Esophagus (tissue), 2 donors: ENCODE data around the gene SPATA20. TPM values are rescaled to one million over a fixed set of nuclear protein-coding genes. Genes with fewer than 3 reads are reported as not detected.

ENCODE experiments used
- H3K27ac ChIP-seq, 2 donors: one replicate each; pipeline ENCODE4 v1.5.1; 2013; ENCODE audit warnings: low read depth in 2 of 2, mild to moderate bottlenecking in 2 of 2, inconsistent platforms in 1 of 2, low read length in 1 of 2, moderate library complexity in 1 of 2
- H3K27me3 ChIP-seq, 2 donors: one replicate each; pipeline ENCODE4 v1.6.1; 2013; ENCODE audit warnings: low read length in 2 of 2, control low read depth in 1 of 2, mild to moderate bottlenecking in 1 of 2; ENCODE audit not compliant: insufficient read depth in 2 of 2, control insufficient read depth in 1 of 2
- H3K36me3 ChIP-seq, 2 donors: one replicate each; pipeline ENCODE4 v1.6.1; 2013; ENCODE audit warnings: low read length in 1 of 2; ENCODE audit not compliant: control insufficient read depth in 2 of 2, insufficient read depth in 2 of 2
- H3K4me1 ChIP-seq, 2 donors: one replicate each; pipeline ENCODE4 v1.6.1; 2013; ENCODE audit warnings: low read length in 1 of 2; ENCODE audit not compliant: control insufficient read depth in 2 of 2, insufficient read depth in 2 of 2
- H3K4me3 ChIP-seq, 2 donors: one replicate each; pipeline ENCODE4 v1.5.1; 2013; ENCODE audit warnings: low read length in 2 of 2, mild to moderate bottlenecking in 2 of 2, low read depth in 1 of 2, moderate library complexity in 1 of 2
- H3K9me3 ChIP-seq, 2 donors: one replicate each; pipeline ENCODE4 v1.6.1; 2013; ENCODE audit warnings: mild to moderate bottlenecking in 2 of 2, low read depth in 1 of 2, low read length in 1 of 2, moderate library complexity in 1 of 2; ENCODE audit not compliant: control insufficient read depth in 2 of 2, insufficient read depth in 1 of 2
- WGBS, 2 donors: extraction: QIAGEN DNeasy Blood & Tissue Kit; methylation state at CpG; one replicate each; pipeline ENCODE4 v1.1.7; 2013; 5-methylcytosine and 5-hydroxymethylcytosine counted together
- polyA plus RNA-seq, 2 donors: library from polyadenylated mRNA; stranded (reverse); fragments of 200-250 nt; gene quantifications; one replicate each; pipeline ENCODE4 v1.2.3, GENCODE V29; 2013
- donor health status: healthy with polysubstance abuse.
- donor health status: Bipolar disorder and iron deficiency.

Gene SPATA20
- polyA plus RNA-seq, 2 donors: 11.5 to 26.7 TPM

- peaks cover 12 to 13% of the 10 kb centered on the region in 2 donors for H3K4me1 ChIP-seq
- H3K4me3 ChIP-seq: peak overlapping the region in 1 of 2 donors; percentile 48
Observed at GRCh38 chr17:50561746-50562141, 14.8 kb downstream of the SPATA20 start.

GRCh38 chr17:50562242-50563091 lies 15.5 kb downstream of the SPATA20 start:
- Histone ChIP-seq H3K9me3 (no peaks in the 10 kb centered on the region), H3K4me3 (peak overlapping the region in 1 of 2 donors; percentile 48), H3K36me3 (no peaks in the 10 kb centered on the region), H3K27me3 (peaks cover 0 to 31% of the 10 kb centered on the region in 2 donors), H3K4me1 (peaks cover 12 to 13% of the 10 kb centered on the region in 2 donors), H3K27ac (no peak overlapping the region)
- WGBS, 2 donors: 28 to 31% methylated on average over 22 of the region's 22 CpGs

More at GRCh38 chr17:50561746-50562141, 14.8 kb downstream of the SPATA20 start:
- no peak overlapping the region for H3K27ac ChIP-seq
- H3K36me3 ChIP-seq: no peaks in the 10 kb centered on the region
- no peaks in the 10 kb centered on the region for H3K9me3 ChIP-seq
- WGBS, 2 donors: 2 to 3% methylated on average over 24 to 27 of the region's 27 CpGs
- H3K27me3 ChIP-seq: peaks cover 0 to 31% of the 10 kb centered on the region in 2 donors

GRCh38 chr17:50563092-50563511 lies 16.1 kb downstream of the SPATA20 start:
- Histone ChIP-seq H3K4me3 (no peak overlapping the region), H3K27ac (no peak overlapping the region), H3K27me3 (peaks cover 0 to 31% of the 10 kb centered on the region in 2 donors), H3K9me3 (no peaks in the 10 kb centered on the region), H3K4me1 (peaks cover 12 to 13% of the 10 kb centered on the region in 2 donors), H3K36me3 (no peaks in the 10 kb centered on the region)
- WGBS, 2 donors: 75 to 78% methylated on average over 4 of the region's 4 CpGs

GRCh38 chr17:50564916-50565315 lies 17.9 kb downstream of the SPATA20 start:
- peaks cover 3 to 7% of the 10 kb centered on the region in 2 donors for H3K4me1 ChIP-seq
- no peaks in the 10 kb centered on the region for H3K36me3 ChIP-seq
- no peak overlapping the region for H3K4me3 ChIP-seq
- no peak overlapping the region for H3K27ac ChIP-seq
- 14 to 15% methylated on average over 19 of the region's 19 CpGs for WGBS, 2 donors
- peaks cover 0 to 18% of the 10 kb centered on the region in 2 donors for H3K27me3 ChIP-seq
- H3K9me3 ChIP-seq: no peaks in the 10 kb centered on the region

DNA sequence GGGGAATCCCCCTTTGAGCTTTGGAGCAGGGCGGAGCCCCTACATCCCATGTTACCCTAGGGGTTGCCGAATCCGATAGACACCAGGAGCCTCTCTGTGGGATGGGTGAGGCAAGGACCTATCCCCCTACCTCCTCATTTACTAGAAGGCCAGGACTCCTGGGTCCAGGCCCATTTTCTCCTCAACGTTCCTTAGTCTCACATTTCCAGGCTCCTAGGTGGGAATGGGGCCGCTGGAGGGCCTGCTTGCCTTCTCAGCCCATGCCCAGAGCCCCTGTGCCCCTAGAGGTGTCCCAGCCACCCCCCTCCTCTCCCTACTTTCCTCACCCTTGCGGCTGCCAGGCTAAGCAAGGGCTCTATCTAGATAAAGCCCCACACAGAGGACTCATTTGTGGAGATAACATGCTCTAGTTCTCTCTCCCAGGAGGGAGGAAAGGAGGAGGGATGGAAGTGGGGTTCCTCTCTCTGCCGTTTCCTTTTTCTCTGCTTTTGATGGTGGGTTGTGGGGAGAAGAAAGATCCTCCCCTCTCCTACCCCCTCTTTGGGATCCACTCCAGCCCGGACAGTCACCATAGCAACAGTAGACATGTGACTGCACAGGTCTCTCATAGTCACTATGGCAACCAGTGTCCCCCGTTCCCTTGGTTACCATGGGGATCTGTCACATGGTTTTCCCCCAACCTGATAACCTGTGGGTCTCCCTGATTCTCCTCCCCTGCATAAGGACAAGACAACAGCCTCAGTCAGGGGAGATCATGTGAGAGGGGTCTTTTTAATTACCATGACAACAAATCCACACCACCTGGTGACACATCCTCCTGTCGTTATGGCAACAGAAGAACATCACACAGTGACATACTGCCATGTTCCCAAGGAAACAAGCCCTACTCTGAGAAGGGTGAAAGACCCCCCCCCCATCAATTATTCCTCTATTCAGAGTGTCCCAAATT lies 18.7 kb downstream of the SPATA20 start:
- H3K9me3 ChIP-seq: no peaks in the 10 kb centered on the region
- H3K4me1 ChIP-seq: peaks cover 0 to 4% of the 10 kb centered on the region in 2 donors
- peaks cover 0 to 15% of the 10 kb centered on the region in 2 donors for H3K27me3 ChIP-seq
- 41% methylated on average over 10 of the region's 10 CpGs for WGBS, 2 donors
- no peaks in the 10 kb centered on the region for H3K36me3 ChIP-seq
- no peak overlapping the region for H3K27ac ChIP-seq
- H3K4me3 ChIP-seq: no peak overlapping the region

- WGBS, 2 donors: 54 to 71% methylated on average over 2 of the region's 2 CpGs
- Histone ChIP-seq H3K4me3 (no peak overlapping the region), H3K36me3 (no peaks in the 10 kb centered on the region), H3K27me3 (peaks cover 3 to 4% of the 10 kb centered on the region in 2 donors), H3K27ac (no peak overlapping the region), H3K9me3 (no peaks in the 10 kb centered on the region), H3K4me1 (no peaks in the 10 kb centered on the region)
Observed at GRCh38 chr17:50566886-50567285, 19.9 kb downstream of the SPATA20 start.

- no peaks in the 10 kb centered on the region for H3K9me3 ChIP-seq
- H3K4me1 ChIP-seq: no peaks in the 10 kb centered on the region
- 84 to 90% methylated on average over 12 of the region's 12 CpGs for WGBS, 2 donors
- H3K4me3 ChIP-seq: no peak overlapping the region
- H3K36me3 ChIP-seq: no peaks in the 10 kb centered on the region
- H3K27ac ChIP-seq: no peak overlapping the region
- peaks cover 0 to 4% of the 10 kb centered on the region in 2 donors for H3K27me3 ChIP-seq
Observed at GRCh38 chr17:50568659-50569058, 21.7 kb downstream of the SPATA20 start.

- Histone ChIP-seq H3K27me3 (peaks cover 0 to 4% of the 10 kb centered on the region in 2 donors), H3K36me3 (no peaks in the 10 kb centered on the region), H3K4me3 (no peak overlapping the region), H3K27ac (no peak overlapping the region), H3K9me3 (no peaks in the 10 kb centered on the region), H3K4me1 (no peaks in the 10 kb centered on the region)
- 91 to 93% methylated on average over 7 of the region's 7 CpGs for WGBS, 2 donors
Observed at GRCh38 chr17:50569592-50569991, 22.6 kb downstream of the SPATA20 start.

DNA sequence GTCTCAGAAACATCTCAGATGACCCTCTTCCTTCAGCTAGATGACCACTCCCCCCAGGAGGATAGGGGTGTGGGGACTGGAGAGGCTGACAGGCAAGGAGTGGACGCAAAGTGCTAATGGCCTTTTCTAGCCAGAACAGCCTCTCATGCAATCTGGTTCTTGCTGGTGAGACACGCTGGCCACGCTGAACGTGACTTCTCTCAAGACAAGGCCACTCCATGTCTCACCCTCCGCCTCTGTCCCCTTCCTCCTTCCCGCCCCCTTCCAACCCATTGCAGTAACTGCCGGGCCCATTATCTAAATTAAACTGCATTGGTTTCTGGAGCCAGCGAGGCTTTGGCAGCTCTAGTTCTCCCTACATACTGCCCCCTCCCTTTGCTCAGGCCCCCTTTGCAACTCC lies 23.1 kb downstream of the SPATA20 start:
- Histone ChIP-seq H3K36me3 (no peaks in the 10 kb centered on the region), H3K27ac (no peak overlapping the region), H3K9me3 (no peaks in the 10 kb centered on the region), H3K4me1 (no peaks in the 10 kb centered on the region), H3K27me3 (peaks cover 0 to 4% of the 10 kb centered on the region in 2 donors), H3K4me3 (no peak overlapping the region)
- 89 to 92% methylated on average over 8 of the region's 8 CpGs for WGBS, 2 donors
